ENCODE results near the gene MINDY1.

Gene MINDY1

DNA sequence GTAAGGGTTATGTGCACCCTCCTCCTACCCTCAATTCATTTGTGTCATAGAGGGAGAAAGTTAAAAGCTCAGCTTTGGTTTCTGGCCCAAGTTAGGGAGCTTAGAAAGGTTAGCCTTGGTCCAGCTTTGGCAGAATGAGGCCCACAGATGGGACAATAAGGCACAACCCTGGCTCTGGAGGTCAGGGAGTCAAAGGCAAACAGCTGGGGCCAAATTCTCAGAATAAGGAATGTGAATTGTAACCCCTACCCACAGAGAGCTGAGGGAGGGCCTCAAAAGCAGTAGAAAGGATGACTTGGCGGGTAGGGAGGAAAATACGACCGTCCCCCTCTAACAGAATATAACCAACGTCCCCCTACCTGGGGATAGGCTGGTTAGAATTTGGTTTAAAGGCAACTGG, 41.1 kb downstream of the MINDY1 start:
- no peak for DNase-seq (ENCODE audit: low read depth)
- no peak overlapping the region for H3K4me3 ChIP-seq (ENCODE audit: low read length)
- TF ChIP-seq, protein P1, sequence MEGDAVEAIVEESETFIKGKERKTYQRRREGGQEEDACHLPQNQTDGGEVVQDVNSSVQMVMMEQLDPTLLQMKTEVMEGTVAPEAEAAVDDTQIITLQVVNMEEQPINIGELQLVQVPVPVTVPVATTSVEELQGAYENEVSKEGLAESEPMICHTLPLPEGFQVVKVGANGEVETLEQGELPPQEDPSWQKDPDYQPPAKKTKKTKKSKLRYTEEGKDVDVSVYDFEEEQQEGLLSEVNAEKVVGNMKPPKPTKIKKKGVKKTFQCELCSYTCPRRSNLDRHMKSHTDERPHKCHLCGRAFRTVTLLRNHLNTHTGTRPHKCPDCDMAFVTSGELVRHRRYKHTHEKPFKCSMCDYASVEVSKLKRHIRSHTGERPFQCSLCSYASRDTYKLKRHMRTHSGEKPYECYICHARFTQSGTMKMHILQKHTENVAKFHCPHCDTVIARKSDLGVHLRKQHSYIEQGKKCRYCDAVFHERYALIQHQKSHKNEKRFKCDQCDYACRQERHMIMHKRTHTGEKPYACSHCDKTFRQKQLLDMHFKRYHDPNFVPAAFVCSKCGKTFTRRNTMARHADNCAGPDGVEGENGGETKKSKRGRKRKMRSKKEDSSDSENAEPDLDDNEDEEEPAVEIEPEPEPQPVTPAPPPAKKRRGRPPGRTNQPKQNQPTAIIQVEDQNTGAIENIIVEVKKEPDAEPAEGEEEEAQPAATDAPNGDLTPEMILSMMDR (conservative IDR thresholded peaks at IDR 0.05; ENCODE audit: low read depth, low read length), result no peak

DNA sequence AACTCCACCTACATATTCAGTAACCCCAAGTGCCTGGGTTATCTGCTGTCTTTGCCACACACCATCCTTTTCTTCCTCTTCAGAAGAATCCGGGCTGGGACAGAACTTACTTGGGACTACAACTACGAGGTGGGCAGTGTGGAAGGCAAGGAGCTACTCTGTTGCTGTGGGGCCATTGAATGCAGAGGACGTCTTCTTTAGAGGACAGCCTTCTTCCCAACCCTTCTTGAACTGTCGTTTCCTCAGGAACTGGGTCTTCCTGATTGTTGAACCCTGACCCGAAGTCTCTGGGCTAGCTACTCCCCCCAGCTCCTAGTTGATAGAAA, 42.6 kb downstream of the MINDY1 start:
- TF ChIP-seq, protein P1 (conservative IDR thresholded peaks at IDR 0.05; ENCODE audit: low read depth, low read length), result no peak
- DNase-seq (ENCODE audit: low read depth), result no peak
- H3K4me3 ChIP-seq (ENCODE audit: low read length), result no peak overlapping the region

DNA sequence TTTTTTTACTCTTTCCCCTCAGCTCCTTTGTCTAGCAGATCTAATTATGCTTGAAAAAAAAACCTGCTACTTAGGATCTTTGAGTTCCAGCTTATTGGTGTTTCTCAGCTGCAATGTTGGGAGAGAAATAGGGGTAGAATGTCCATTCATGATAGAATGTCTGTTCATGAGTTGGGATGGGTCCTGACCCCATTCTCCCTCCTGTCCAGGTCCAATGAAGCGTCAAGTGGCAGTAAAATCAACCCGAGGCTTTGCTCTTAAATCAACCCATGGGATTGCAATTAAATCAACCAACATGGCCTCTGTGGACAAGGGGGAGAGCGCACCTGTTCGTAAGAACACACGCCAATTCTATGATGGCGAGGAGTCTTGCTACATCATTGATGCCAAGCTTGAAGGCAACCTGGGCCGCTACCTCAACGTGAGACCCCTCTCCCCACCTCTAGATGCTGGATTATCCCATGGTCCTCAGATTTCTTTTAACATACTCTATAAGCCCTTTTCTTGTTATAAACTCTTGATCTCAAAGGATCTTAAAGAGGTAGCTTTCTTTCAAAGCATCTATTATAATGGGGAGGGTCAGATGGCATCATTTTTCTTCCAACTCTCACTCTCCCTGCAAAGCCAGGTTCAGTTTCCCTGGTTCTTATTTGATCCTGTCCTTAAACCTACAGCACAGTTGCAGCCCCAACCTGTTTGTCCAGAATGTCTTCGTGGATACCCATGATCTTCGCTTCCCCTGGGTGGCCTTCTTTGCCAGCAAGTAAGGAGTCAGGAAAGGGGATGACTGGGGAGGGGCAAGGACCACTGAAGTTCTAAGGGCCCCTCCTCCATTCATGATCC, 43.2 kb downstream of the MINDY1 start:
- TF ChIP-seq, protein P1 (conservative IDR thresholded peaks at IDR 0.05; ENCODE audit: low read depth, low read length), result no peak
- no peak overlapping the region for H3K4me3 ChIP-seq (ENCODE audit: low read length)
- DNase-seq (ENCODE audit: low read depth), result no peak

DNA sequence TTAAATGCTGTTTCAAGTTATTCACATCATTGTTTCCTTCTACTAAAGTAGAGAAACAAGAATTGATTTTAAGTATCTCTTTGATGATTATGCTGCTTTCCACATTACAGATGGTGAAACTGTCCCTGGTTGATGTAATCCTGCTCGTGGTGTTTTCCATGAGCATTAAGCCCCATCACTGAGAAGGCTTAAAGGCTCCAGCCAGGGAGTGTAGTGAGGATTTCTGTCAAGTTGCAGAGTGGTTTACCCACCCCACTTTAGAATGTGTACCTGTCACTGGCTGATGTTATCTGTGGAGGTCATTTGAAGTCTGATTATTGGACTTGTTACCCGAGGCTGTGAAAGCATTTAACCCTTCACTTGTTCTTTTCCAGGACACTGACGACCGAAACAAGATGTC, 44.9 kb downstream of the MINDY1 start:
- TF ChIP-seq, protein P1 (conservative IDR thresholded peaks at IDR 0.05; ENCODE audit: low read depth, low read length), result no peak
- no peak overlapping the region for H3K4me3 ChIP-seq (ENCODE audit: low read length)
- no peak for DNase-seq (ENCODE audit: low read depth)

DNA sequence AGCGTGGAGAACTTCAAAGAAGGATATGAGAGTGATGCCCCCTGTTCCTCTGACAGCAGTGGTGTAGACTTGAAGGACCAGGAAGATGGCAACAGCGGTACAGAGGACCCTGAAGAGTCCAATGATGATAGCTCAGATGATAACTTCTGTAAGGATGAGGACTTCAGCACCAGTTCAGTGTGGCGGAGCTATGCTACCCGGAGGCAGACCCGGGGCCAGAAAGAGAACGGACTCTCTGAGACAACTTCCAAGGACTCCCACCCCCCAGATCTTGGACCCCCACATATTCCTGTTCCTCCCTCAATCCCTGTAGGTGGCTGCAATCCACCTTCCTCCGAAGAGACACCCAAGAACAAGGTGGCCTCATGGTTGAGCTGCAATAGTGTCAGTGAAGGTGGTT, 46.1 kb downstream of the MINDY1 start:
- TF ChIP-seq, protein P1 (conservative IDR thresholded peaks at IDR 0.05; ENCODE audit: low read depth, low read length), result no peak
- DNase-seq (ENCODE audit: low read depth), result no peak

DNA sequence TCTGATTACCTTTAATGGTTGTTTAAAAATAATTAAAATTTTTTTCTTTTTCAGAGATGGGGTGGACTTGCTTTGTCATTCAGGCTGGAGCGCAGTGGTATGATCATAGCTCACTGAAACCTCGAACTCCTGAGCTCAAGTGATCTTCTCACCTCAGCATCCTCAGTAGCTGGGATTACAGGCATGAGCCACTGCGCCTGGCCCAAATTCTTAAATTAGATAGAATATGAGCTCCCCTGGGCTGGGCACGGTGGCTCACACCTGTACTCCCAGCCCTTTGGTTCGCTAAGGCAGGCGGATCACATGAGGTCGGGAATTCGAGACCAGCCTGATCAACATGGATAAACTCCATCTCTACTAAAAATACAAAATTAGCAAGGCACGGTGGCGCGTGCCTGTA, 49.0 kb downstream of the MINDY1 start:
- H3K4me3 ChIP-seq (ENCODE audit: low read length), result no peak overlapping the region
- TF ChIP-seq, protein P1 (conservative IDR thresholded peaks at IDR 0.05; ENCODE audit: low read depth, low read length), result no peak
- DNase-seq (ENCODE audit: low read depth), result no peak

More for the DNA sequence above, 46.1 kb downstream of the MINDY1 start:
- H3K4me3 ChIP-seq (ENCODE audit: low read length), result no peak overlapping the region

DNA sequence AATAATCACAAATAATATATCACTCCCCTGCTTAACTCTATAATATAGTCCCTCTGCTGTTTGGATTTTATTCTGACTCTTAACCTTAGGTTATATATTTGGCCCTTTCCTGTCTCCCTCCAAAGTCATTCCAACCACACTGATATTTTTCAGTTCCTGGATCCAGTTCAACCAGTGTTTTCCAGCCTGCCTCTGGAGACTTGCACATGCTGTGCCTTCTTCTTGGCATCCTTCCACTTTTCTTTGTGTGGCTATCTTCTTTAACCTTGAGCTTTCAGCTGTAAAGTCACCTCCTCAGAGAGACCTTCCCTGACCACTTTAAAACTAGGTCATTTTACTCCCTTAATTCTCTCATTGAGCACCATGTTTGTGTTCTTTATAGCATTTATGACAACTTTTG, 51.4 kb downstream of the MINDY1 start:
- DNase-seq (ENCODE audit: low read depth), result no peak
- H3K4me3 ChIP-seq (ENCODE audit: low read length), result no peak overlapping the region
- TF ChIP-seq, protein P1 (conservative IDR thresholded peaks at IDR 0.05; ENCODE audit: low read depth, low read length), result no peak

Measured in retinal pigment epithelial cell (primary cell).